ENCODE results near the gene PCDHAC2. TPM values are rescaled to one million over a fixed set of nuclear protein-coding genes. Genes with fewer than 3 reads are reported as not detected.

Gene PCDHAC2
- polyA plus RNA-seq, 1 of the 3 experiments (the other 2 are of a cell fraction) = 0.39 TPM

GRCh38 chr5:140988608-140989007 is 22.3 kb downstream of the PCDHAC2 start (continued):
- no peak for TF ChIP-seq REST (IDR thresholded peaks at IDR 0.05; ENCODE audit: low read depth, low read length)
- TF ChIP-seq MEF2A (IDR thresholded peaks at IDR 0.05; ENCODE audit: borderline replicate concordance, low read depth) = no peak
- no peak for TF ChIP-seq FOXM1 (IDR thresholded peaks at IDR 0.05; ENCODE audit: low read depth)
- TF ChIP-seq EZH2phosphoT487 (IDR thresholded peaks at IDR 0.05; ENCODE audit: borderline replicate concordance, low read depth) = no peak

GRCh38 chr5:140989254-140990020 is 23.2 kb downstream of the PCDHAC2 start:
- ChIA-PET POLR2A (no interaction called here), CTCF (interaction anchor here (1.3 to 1.9 kb wide), 3 partner anchors 9 to 63 kb away, joined by 3 to 10 read pairs (median 4); partner anchors contain the start of gene PCDHAC1)
- Histone ChIP-seq H3K79me2 (ENCODE audit: insufficient read depth) (no peaks in the 10 kb centered on the region), H3K36me3 (replicated peaks in 1 of 2; ENCODE audit: control insufficient read depth in 1 of 2, insufficient read depth in 2 of 2, low read length in 1 of 2) (no peaks in the 10 kb centered on the region), H3K9me2 (no peaks in the 10 kb centered on the region), H3K4me1 (ENCODE audit: control insufficient read depth in 1 of 2, insufficient read depth in 2 of 2, low read depth in 1 of 2, low read length in 1 of 2) (peaks cover 0 to 19% of the 10 kb centered on the region in 2 experiments; a peak in 2 of 4 replicates), H3K9me3 (no peaks in the 10 kb centered on the region), H3F3A (replicated peaks; ENCODE audit: insufficient read depth) (no peaks in the 10 kb centered on the region), H3K27me3 (ENCODE audit: insufficient read depth) (no peaks in the 10 kb centered on the region), H3K4me3 (ENCODE audit: low read depth in 2 of 2, low read length in 1 of 2) (no peak overlapping the region), H3K9ac (no peak overlapping the region), H3K4me2 (no peak overlapping the region), H2AFZ (ENCODE audit: low read depth) (no peak overlapping the region), H3K27ac (ENCODE audit: low read depth in 2 of 2, low read length in 1 of 2) (no peak overlapping the region), H4K20me1 (ENCODE audit: insufficient read depth) (no peaks in the 10 kb centered on the region)
- no peak for TF ChIP-seq POLR2AphosphoS5 (IDR thresholded peaks at IDR 0.05; ENCODE audit: low read depth, low read length)
- no peak for TF ChIP-seq SMC3 (IDR thresholded peaks at IDR 0.05; ENCODE audit: low read depth, low read length)
- TF ChIP-seq RFX5 (IDR thresholded peaks at IDR 0.05; ENCODE audit: low read length) = no peak
- TF ChIP-seq FOSL2 (IDR thresholded peaks at IDR 0.05; ENCODE audit: borderline replicate concordance, low read depth) = no peak
- TF ChIP-seq USF2 (IDR thresholded peaks at IDR 0.05; ENCODE audit: borderline replicate concordance, low read depth, low read length) = no peak
- no peak for TF ChIP-seq TEAD4 (IDR thresholded peaks at IDR 0.05; ENCODE audit: borderline replicate concordance, insufficient read depth)
- TF ChIP-seq REST (IDR thresholded peaks at IDR 0.05; ENCODE audit: low read depth, low read length) = no peak
- TF ChIP-seq JUND (IDR thresholded peaks at IDR 0.05) = no peak
- TF ChIP-seq YY1 (IDR thresholded peaks at IDR 0.05; ENCODE audit: low read depth) = no peak
- no peak for TF ChIP-seq RCOR1 (IDR thresholded peaks at IDR 0.05; ENCODE audit: low read length)
- no peak for TF ChIP-seq CHD2 (IDR thresholded peaks at IDR 0.05; ENCODE audit: low read length, partially characterized antibody)
- no peak for TF ChIP-seq PBX3 (IDR thresholded peaks at IDR 0.05)
- no peak for TF ChIP-seq RAD21 (IDR thresholded peaks at IDR 0.05; ENCODE audit: low read length)
- no peak for TF ChIP-seq MXI1 (IDR thresholded peaks at IDR 0.05; ENCODE audit: low read depth, low read length)
- TF ChIP-seq CTCF (IDR thresholded peaks at IDR 0.05) = no peak
- no peak for TF ChIP-seq ELF1 (IDR thresholded peaks at IDR 0.05)
- WGBS (ENCODE audit: low lambda C conversion rate) = 47% methylated on average over 7 of the region's 7 CpGs
- no peak for DNase-seq
